ENCODE data around the gene TAOK1.

The TAOK1 gene

DNA sequence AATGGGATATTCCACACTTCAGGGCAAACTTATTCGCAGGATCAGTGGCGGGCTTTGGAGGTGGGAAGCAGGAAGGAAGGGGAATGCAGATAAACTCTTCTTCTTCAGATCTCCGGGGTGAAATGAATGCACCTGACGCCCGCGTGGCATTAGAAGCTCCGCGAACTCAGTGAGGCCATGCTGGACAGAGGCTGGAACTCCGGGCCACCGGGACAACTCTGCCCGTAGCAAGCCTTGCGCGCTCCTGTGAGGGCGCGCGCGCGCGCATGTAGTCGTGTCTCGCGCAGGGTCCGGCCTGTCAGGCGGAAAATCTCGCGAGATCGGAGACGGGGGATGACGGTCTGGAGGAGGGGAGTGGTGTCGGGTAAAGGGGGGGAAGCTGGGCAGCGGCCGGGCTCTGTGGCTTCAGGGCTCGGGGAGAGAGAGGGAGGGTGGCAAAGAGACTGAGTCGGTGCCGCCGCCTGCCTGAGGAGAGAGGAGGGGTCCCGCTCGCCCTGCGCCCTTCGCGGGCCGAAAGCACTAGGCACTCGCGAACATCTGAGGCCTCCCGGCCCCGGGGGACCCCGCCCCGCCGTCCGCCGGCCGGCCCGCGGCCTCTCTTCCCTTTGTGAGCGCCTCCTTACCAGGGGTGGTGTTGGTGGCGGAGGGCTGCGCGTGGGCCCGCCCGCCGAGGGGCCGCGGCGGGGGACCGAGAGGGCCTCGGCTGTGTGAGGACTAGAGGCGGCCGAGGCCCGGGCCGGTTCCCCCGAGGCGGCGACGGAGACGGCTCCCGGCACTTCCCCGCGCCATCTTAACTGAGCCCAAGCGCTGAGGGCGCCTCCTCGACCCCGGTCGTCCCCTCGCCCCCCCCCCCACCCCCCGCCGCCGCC is at the start of gene TAOK1:
TAOK1 (plus strand) TSS at position 382 of the 869 bp plus-strand sequence. CDS start 61,186 bp downstream, outside the sequence.
- TF ChIP-seq TAF1 (IDR thresholded peaks at IDR 0.05; ENCODE audit: low read depth) (peak; percentile 89), YY1 (IDR thresholded peaks at IDR 0.05; ENCODE audit: low read depth) (peak; percentile 54; the same call in 1 of the 2 replicates), ZBTB7A (IDR thresholded peaks at IDR 0.05; ENCODE audit: low read depth) (no peak; the same call in 1 of the 2 replicates), USF1 (IDR thresholded peaks at IDR 0.05) (no peak), NFIC (IDR thresholded peaks at IDR 0.05) (no peak), TCF12 (IDR thresholded peaks at IDR 0.05; ENCODE audit: low read depth) (peak; percentile 59; the same call in 1 of the 2 replicates), CREB1 (IDR thresholded peaks at IDR 0.05; ENCODE audit: low read depth) (peak; percentile 45; the same call in 1 of the 2 replicates), CEBPB (IDR thresholded peaks at IDR 0.05) (no peak)
- TF ChIP-seq, protein P1, sequence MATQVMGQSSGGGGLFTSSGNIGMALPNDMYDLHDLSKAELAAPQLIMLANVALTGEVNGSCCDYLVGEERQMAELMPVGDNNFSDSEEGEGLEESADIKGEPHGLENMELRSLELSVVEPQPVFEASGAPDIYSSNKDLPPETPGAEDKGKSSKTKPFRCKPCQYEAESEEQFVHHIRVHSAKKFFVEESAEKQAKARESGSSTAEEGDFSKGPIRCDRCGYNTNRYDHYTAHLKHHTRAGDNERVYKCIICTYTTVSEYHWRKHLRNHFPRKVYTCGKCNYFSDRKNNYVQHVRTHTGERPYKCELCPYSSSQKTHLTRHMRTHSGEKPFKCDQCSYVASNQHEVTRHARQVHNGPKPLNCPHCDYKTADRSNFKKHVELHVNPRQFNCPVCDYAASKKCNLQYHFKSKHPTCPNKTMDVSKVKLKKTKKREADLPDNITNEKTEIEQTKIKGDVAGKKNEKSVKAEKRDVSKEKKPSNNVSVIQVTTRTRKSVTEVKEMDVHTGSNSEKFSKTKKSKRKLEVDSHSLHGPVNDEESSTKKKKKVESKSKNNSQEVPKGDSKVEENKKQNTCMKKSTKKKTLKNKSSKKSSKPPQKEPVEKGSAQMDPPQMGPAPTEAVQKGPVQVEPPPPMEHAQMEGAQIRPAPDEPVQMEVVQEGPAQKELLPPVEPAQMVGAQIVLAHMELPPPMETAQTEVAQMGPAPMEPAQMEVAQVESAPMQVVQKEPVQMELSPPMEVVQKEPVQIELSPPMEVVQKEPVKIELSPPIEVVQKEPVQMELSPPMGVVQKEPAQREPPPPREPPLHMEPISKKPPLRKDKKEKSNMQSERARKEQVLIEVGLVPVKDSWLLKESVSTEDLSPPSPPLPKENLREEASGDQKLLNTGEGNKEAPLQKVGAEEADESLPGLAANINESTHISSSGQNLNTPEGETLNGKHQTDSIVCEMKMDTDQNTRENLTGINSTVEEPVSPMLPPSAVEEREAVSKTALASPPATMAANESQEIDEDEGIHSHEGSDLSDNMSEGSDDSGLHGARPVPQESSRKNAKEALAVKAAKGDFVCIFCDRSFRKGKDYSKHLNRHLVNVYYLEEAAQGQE (IDR thresholded peaks at IDR 0.05; ENCODE audit: low read depth) = peak; percentile 74
- TF ChIP-seq, protein P2, sequence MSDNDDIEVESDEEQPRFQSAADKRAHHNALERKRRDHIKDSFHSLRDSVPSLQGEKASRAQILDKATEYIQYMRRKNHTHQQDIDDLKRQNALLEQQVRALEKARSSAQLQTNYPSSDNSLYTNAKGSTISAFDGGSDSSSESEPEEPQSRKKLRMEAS (IDR thresholded peaks at IDR 0.05) = peak; percentile 82

GRCh38 chr17:29341726-29342125 is 48.4 kb upstream of the TAOK1 start:
- TF ChIP-seq NFIC (IDR thresholded peaks at IDR 0.05) (no peak), USF1 (IDR thresholded peaks at IDR 0.05) (no peak), RAD21 (IDR thresholded peaks at IDR 0.05; ENCODE audit: low read depth) (no peak), TAF1 (IDR thresholded peaks at IDR 0.05; ENCODE audit: low read depth) (no peak), EP300 (IDR thresholded peaks at IDR 0.05; ENCODE audit: borderline replicate concordance) (no peak), ZBTB7A (IDR thresholded peaks at IDR 0.05; ENCODE audit: low read depth) (no peak), CEBPB (IDR thresholded peaks at IDR 0.05) (no peak)
- TF ChIP-seq, protein P1 (IDR thresholded peaks at IDR 0.05; ENCODE audit: low read depth) = no peak

DNA sequence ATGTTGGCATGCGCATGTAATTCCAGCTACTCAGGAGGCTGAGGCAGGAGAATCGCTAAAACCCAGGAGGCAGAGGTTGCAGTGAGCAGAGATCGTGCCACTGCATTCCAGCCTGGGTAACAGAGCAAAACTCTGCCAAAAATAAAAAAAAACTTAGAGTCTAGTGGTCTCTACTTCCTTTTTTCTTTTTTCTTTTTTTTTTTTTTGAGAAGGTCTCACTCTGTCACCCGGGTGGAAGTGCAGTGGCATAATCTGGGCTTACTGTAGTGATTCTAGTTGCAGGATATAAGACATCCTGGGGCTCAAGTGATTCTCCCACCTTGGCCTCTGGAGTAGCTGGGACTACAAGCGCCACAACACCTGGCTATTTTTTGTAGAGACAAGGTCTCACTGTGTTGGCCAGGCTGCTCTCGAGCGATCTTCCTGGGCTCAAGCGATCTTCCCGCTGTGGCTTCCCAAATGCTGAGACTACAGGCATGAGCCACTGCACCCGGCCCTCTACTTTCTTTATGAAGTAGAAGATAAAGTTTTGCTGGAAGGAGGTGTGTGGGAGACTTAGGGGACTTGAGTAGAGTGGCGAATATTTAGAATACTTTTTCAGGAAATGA is 47.9 kb upstream of the TAOK1 start:
- TF ChIP-seq CEBPB (IDR thresholded peaks at IDR 0.05) = no peak
- no peak for TF ChIP-seq TCF12 (IDR thresholded peaks at IDR 0.05; ENCODE audit: low read depth)
- no peak for TF ChIP-seq TAF1 (IDR thresholded peaks at IDR 0.05; ENCODE audit: low read depth)
- TF ChIP-seq, protein P1 (IDR thresholded peaks at IDR 0.05; ENCODE audit: low read depth) = no peak

GRCh38 chr17:29344201-29344856 is 45.8 kb upstream of the TAOK1 start:
- TF ChIP-seq CEBPB (IDR thresholded peaks at IDR 0.05) (no peak), TCF12 (IDR thresholded peaks at IDR 0.05; ENCODE audit: low read depth) (no peak), USF1 (IDR thresholded peaks at IDR 0.05) (no peak), TEAD4 (IDR thresholded peaks at IDR 0.05) (no peak), ZBTB7A (IDR thresholded peaks at IDR 0.05; ENCODE audit: low read depth) (no peak), FOXM1 (IDR thresholded peaks at IDR 0.05; ENCODE audit: borderline replicate concordance, low read depth) (no peak), NFIC (IDR thresholded peaks at IDR 0.05) (no peak), EP300 (IDR thresholded peaks at IDR 0.05; ENCODE audit: borderline replicate concordance) (no peak), RAD21 (IDR thresholded peaks at IDR 0.05; ENCODE audit: low read depth) (no peak), TAF1 (IDR thresholded peaks at IDR 0.05; ENCODE audit: low read depth) (no peak), EGR1 (IDR thresholded peaks at IDR 0.05) (no peak), CREB1 (IDR thresholded peaks at IDR 0.05; ENCODE audit: low read depth) (no peak), YY1 (IDR thresholded peaks at IDR 0.05; ENCODE audit: low read depth) (no peak)
- TF ChIP-seq, protein P2 (IDR thresholded peaks at IDR 0.05) = no peak
- TF ChIP-seq, protein P1 (IDR thresholded peaks at IDR 0.05; ENCODE audit: low read depth) = no peak
